K562 (cell line): ENCODE measurements around the gene LYSMD4. TPM values are rescaled to one million over a fixed set of nuclear protein-coding genes. Genes with fewer than 3 reads are reported as not detected.

Experiments
- ATAC-seq: fragments of 200-7000 bp; cut with Tn5 transposase; 3 replicates; pipeline ENCODE4 v1.9.1; 2020; ENCODE audit warnings: moderate library complexity
- BruUV-seq: library from RNA; stranded (reverse); fragments of 400-500 nt; replicated peaks from 2 replicates; lab custom pipeline; 2021; lab: Mats Ljungman, UMichigan
- CTCF ChIA-PET: fragments of 300-600 bp; formaldehyde crosslinking; extraction: SDS; loops from one replicate; lab custom pipeline; 2021; ENCODE audit warnings: low intra/inter-chr PET ratio; lab: Yijun Ruan, JAX
- POLR2A ChIA-PET: fragments of 300-600, 350-650 bp; sonication (Branson Sonifier 250); formaldehyde crosslinking; extraction: SDS; loops from one replicate; lab custom pipeline; 2021; ENCODE audit warnings: antibody characterized with exemption, inconsistent platforms; lab: Yijun Ruan, JAX
- DNase-seq, 4 experiments: peaks; one replicate each; pipeline versions ENCODE4 v3.0.0 to v3.0.0-alpha.2; 2011 to 2018; ENCODE audit warnings: low spot score in 3 of 4, mixed read lengths in 3 of 4; ENCODE audit errors: extremely low read depth in 1 of 4
- FAIRE-seq: peaks from 2 replicates; lab custom pipeline; 2011; peaks lifted over from hg19 to GRCh38; lab: Jason Lieb, UNC
- H2AFZ ChIP-seq: 2 replicates; pipeline ENCODE4 v1.6.0; 2011; ENCODE audit warnings: low read depth, low read length, control low read depth, inconsistent platforms
- H3K27ac ChIP-seq: fragments of 200-600 bp; 3 replicates; pipeline ENCODE4 v1.8.0; 2011; ENCODE audit warnings: low read depth, mild to moderate bottlenecking, control low read depth, inconsistent platforms, low read length, moderate library complexity, mixed read lengths; ENCODE audit errors: extremely low read depth
- H3K27me3 ChIP-seq, 2 experiments: fragments of 300-600 bp in 1 of 2; 2 replicates in 1 of 2; 3 replicates in 1 of 2; pipeline versions ENCODE4 v1.6.0 to v1.8.0; 2011; ENCODE audit warnings: inconsistent platforms in 2 of 2, low read length in 2 of 2, mild to moderate bottlenecking in 1 of 2, mixed read lengths in 1 of 2, moderate library complexity in 1 of 2; ENCODE audit not compliant: control insufficient read depth in 2 of 2, insufficient read depth in 2 of 2
- H3K36me3 ChIP-seq: fragments of 300-600 bp; 3 replicates; pipeline ENCODE4 v1.8.0; 2011; ENCODE audit warnings: mild to moderate bottlenecking, low read length, inconsistent platforms; ENCODE audit not compliant: control insufficient read depth, insufficient read depth
- H3K4me1 ChIP-seq, 2 experiments: fragments of 200-600 bp in 1 of 2; replicated peaks in 1 of 2; 2 replicates in 1 of 2; 3 replicates in 1 of 2; pipeline versions ENCODE4 v1.5.1 to v1.8.0; 2011; ENCODE audit warnings: inconsistent platforms in 2 of 2, low read length in 2 of 2, mild to moderate bottlenecking in 1 of 2, mixed read lengths in 1 of 2, moderate library complexity in 1 of 2; ENCODE audit not compliant: control insufficient read depth in 2 of 2, insufficient read depth in 2 of 2
- H3K4me2 ChIP-seq: 2 replicates; pipeline ENCODE4 v1.6.1; 2011; ENCODE audit warnings: low read length, control low read depth, inconsistent platforms, mixed read lengths; ENCODE audit not compliant: insufficient read depth
- H3K4me3 ChIP-seq: fragments of 200-600 bp; sonication (generic), shearing (Covaris generic); 2 replicates; pipeline ENCODE4 v1.5.1; 2016; ENCODE audit warnings: control low read depth, inconsistent platforms
- H3K79me2 ChIP-seq: fragments of 200-600 bp; 3 replicates; pipeline ENCODE4 v1.8.0; 2011; ENCODE audit warnings: low read length, inconsistent platforms; ENCODE audit not compliant: control insufficient read depth, insufficient read depth
- H3K9ac ChIP-seq, 2 experiments: 2 replicates each; pipeline versions ENCODE4 v1.6.0 to v1.6.1; 2011; ENCODE audit warnings: low read depth in 2 of 2, low read length in 2 of 2, control low read depth in 1 of 2, inconsistent platforms in 1 of 2, mild to moderate bottlenecking in 1 of 2, mixed read lengths in 1 of 2; ENCODE audit not compliant: insufficient read depth in 1 of 2
- H3K9me1 ChIP-seq: one replicate; pipeline ENCODE4 v1.6.0; 2011; ENCODE audit warnings: inconsistent platforms, mild to moderate bottlenecking, low read length, moderate library complexity; ENCODE audit not compliant: control insufficient read depth, insufficient read depth
- H3K9me3 ChIP-seq: replicated peaks from 2 replicates; pipeline ENCODE4 v1.5.1; 2011; ENCODE audit warnings: low read depth, low read length, inconsistent platforms; ENCODE audit not compliant: control insufficient read depth, insufficient read depth
- H4K20me1 ChIP-seq: replicated peaks from 2 replicates; pipeline ENCODE4 v1.6.1; 2011; ENCODE audit warnings: low read length, inconsistent platforms, mixed read lengths; ENCODE audit not compliant: control insufficient read depth, insufficient read depth
- AFF1 ChIP-seq, 2 experiments: fragments of 450-650 bp; IDR thresholded peaks; 2 replicates each; pipeline ENCODE4 v1.6.1; 2018; ENCODE audit warnings: mild to moderate bottlenecking in 2 of 2, low read depth in 1 of 2; ENCODE audit not compliant: partially characterized antibody in 2 of 2
- ETV6 ChIP-seq, 3 experiments: fragments of 150-350 bp in 1 of 3; sonication (generic) in 1 of 3; formaldehyde crosslinking in 1 of 3; IDR thresholded peaks; 2 replicates each; pipeline versions ENCODE4 v1.6.1 to v1.8.0; 2014 to 2022; ENCODE audit warnings: borderline replicate concordance in 2 of 3, low read depth in 2 of 3, antibody characterized with exemption in 1 of 3, low read length in 1 of 3, mild to moderate bottlenecking in 1 of 3, missing genetic modification reagents in 1 of 3
- NR2C1 ChIP-seq, 2 experiments: fragments of 450-650 bp; IDR thresholded peaks; 2 replicates each; pipeline ENCODE4 v1.6.1; 2017; ENCODE audit warnings: mild to moderate bottlenecking in 2 of 2, antibody characterized with exemption in 1 of 2, inconsistent platforms in 1 of 2, missing compliant biosample characterization in 1 of 2, missing genetic modification characterization in 1 of 2
- ZMIZ1 ChIP-seq, 2 experiments: fragments of 150-350 bp in 1 of 2; IDR thresholded peaks; 2 replicates each; pipeline ENCODE4 v1.6.1; 2012 to 2016; ENCODE audit warnings: low read depth in 2 of 2, low read length in 2 of 2, mild to moderate bottlenecking in 1 of 2, moderate library complexity in 1 of 2
- ZNF263 ChIP-seq: sonication (generic); formaldehyde crosslinking; IDR thresholded peaks from 2 replicates; pipeline ENCODE4 v1.8.0; 2022; ENCODE audit warnings: mild to moderate bottlenecking, missing genetic modification reagents, borderline replicate concordance
- ZNF551 ChIP-seq: fragments of 250-450 bp; sonication (Bioruptor Pico); IDR thresholded peaks from 2 replicates; pipeline ENCODE4 v1.5.0; 2021; ENCODE audit warnings: mild to moderate bottlenecking, moderate library complexity
- WGBS: fragments of 100-300 bp; shearing (Covaris generic); methylation state at CpG from one replicate; pipeline ENCODE4 v1.1.6; 2016; ENCODE audit warnings: low coverage, mixed read lengths; ENCODE audit not compliant: insufficient coverage; ENCODE audit errors: missing lambda C conversion rate; 5-methylcytosine and 5-hydroxymethylcytosine counted together
- in situ Hi-C: fragments of 300-500 bp; cut with MboI; formaldehyde crosslinking; loops from 4 replicates; pipeline ENCODE4 v1.15.0; 2018; ENCODE audit warnings: inconsistent platforms, mixed read lengths
- intact Hi-C: fragments of 100-400 bp; cut with micrococcal nuclease; formaldehyde crosslinking; loops from 2 replicates; pipeline ENCODE4 v1.14.2; 2022
- polyA plus RNA-seq, 8 experiments: library from polyadenylated mRNA; depleted of rRNA in 4 of 8; stranded (reverse) in 5 of 8; unstranded in 3 of 8; fragments of >200 nt; fragmentation: Nextera tagmentation in 2 of 8; fragmentation: Illumina TruSeq in 1 of 8; extraction: Ambion mirVana in 2 of 8; extraction: Trizol in 1 of 8; gene quantifications; 2 replicates each; pipeline versions ENCODE4 v1.2.1 to v1.2.3, GENCODE V29; 2011 to 2014; ENCODE audit warnings: inconsistent platforms in 1 of 8, missing spikeins in 1 of 8
- total RNA-seq, 7 experiments: library from RNA; depleted of rRNA in 6 of 7; stranded (reverse); fragments of >200 nt in 6 of 7; fragmentation: Illumina TruSeq in 2 of 7; extraction: Trizol in 2 of 7; gene quantifications; 2 replicates each; pipeline versions ENCODE4 v1.2.1 to v1.2.3, GENCODE V29; 2011 to 2021; ENCODE audit warnings: low replicate concordance in 1 of 7
- TF ChIP-seq, protein P1 (sequence below): IDR thresholded peaks from 2 replicates; pipeline ENCODE4 v1.6.1; 2012; ENCODE audit warnings: low read depth, low read length, improper control_type of control experiment, borderline replicate concordance
- TF ChIP-seq, protein P2 (sequence below): fragments of 250-450 bp; sonication (Bioruptor Pico); IDR thresholded peaks from 2 replicates; pipeline ENCODE4 v1.5.0; 2021

The LYSMD4 gene
- total and polyA plus RNA-seq, 9 of the 15 experiments (the other 6 are each of a cell fraction or from before 2014, with no cell fraction given) = 0.46 to 3.1 (median 2.0) TPM

- TF ChIP-seq AFF1 (IDR thresholded peaks at IDR 0.05; ENCODE audit: low read depth in 1 of 2, partially characterized antibody in 2 of 2) = no peak
These were observed 43.9 kb upstream of the LYSMD4 start (continued) for GRCh38 chr15:99777144-99777543.

DNA sequence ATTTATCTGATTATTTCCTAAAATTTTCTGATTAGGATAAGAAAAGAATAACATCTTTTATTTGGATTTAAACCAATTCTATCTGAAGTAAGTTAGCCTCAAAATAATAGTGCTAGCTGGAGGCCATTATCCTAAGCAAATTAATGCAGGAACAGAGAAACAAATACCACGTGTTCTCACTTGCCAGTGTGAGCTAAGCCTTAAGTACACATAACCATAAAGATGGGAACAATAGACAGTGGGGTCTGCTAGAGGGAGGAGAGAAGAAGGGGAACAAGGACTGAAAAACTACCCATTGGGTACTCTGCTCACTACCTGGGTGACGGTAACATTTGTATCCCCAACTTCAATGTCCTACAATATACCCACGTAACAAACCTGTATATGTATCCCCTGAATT is 31.3 kb upstream of the LYSMD4 start:
- Histone ChIP-seq H3K4me3 (no peak overlapping the region), H3K4me2 (no peak overlapping the region), H3K4me1 (no peaks in the 10 kb centered on the region), H3K9me1 (no peaks in the 10 kb centered on the region), H3K79me2 (no peaks in the 10 kb centered on the region), H2AFZ (no peak overlapping the region), H3K27me3 (peaks cover 0 to 11% of the 10 kb centered on the region in 2 experiments; a peak in 2 of 5 replicates), H3K36me3 (no peaks in the 10 kb centered on the region), H4K20me1 (no peaks in the 10 kb centered on the region; the same call in 1 of the 2 replicates), H3K9ac (no peak overlapping the region), H3K9me3 (no peaks in the 10 kb centered on the region), H3K27ac (no peak overlapping the region)
- FAIRE-seq (no peak), DNase-seq (no peak), ATAC-seq (no peak)
- in situ Hi-C loops = no loop called here
- BruUV-seq = no TSS peak
- CTCF ChIA-PET = no interaction called here
- POLR2A ChIA-PET = no interaction called here
- 0% methylated on average over 3 of the region's 3 CpGs for WGBS
- intact Hi-C loops = no loop called here
- TF ChIP-seq ZMIZ1 (IDR thresholded peaks at IDR 0.05; ENCODE audit: low read depth in 2 of 2, low read length in 2 of 2) (no peak), ETV6 (IDR thresholded peaks at IDR 0.05; ENCODE audit: borderline replicate concordance in 1 of 2, low read depth in 2 of 2, low read length in 1 of 2) (no peak), ETV6 (CRISPR knock-in tag; IDR thresholded peaks at IDR 0.05; ENCODE audit: borderline replicate concordance) (no peak), ZNF263 (CRISPR knock-in tag) (no peak), ZNF551 (no peak), NR2C1 (IDR thresholded peaks at IDR 0.05) (no peak), NR2C1 (tag; IDR thresholded peaks at IDR 0.05) (no peak)
- TF ChIP-seq, protein P1, sequence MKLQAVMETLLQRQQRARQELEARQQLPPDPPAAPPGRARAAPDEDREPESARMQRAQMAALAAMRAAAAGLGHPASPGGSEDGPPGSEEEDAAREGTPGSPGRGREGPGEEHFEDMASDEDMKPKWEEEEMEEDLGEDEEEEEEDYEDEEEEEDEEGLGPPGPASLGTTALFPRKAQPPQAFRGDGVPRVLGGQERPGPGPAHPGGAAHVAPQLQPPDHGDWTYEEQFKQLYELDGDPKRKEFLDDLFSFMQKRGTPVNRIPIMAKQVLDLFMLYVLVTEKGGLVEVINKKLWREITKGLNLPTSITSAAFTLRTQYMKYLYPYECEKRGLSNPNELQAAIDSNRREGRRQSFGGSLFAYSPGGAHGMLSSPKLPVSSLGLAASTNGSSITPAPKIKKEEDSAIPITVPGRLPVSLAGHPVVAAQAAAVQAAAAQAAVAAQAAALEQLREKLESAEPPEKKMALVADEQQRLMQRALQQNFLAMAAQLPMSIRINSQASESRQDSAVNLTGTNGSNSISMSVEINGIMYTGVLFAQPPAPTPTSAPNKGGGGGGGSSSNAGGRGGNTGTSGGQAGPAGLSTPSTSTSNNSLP = no peak
- TF ChIP-seq, protein P2, sequence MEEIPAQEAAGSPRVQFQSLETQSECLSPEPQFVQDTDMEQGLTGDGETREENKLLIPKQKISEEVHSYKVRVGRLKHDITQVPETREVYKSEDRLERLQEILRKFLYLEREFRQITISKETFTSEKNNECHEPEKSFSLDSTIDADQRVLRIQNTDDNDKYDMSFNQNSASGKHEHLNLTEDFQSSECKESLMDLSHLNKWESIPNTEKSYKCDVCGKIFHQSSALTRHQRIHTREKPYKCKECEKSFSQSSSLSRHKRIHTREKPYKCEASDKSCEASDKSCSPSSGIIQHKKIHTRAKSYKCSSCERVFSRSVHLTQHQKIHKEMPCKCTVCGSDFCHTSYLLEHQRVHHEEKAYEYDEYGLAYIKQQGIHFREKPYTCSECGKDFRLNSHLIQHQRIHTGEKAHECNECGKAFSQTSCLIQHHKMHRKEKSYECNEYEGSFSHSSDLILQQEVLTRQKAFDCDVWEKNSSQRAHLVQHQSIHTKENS (CRISPR knock-in tag) = no peak
